ENCODE measurements around the gene ZEB2.

ZEB2 gene

GRCh38 chr2:144451443-144451842 is 68.5 kb downstream of the ZEB2 start:
- no peak for DNase-seq (ENCODE audit: low read depth)

GRCh38 chr2:144449028-144449406 is 70.9 kb downstream of the ZEB2 start:
- no peak for DNase-seq (ENCODE audit: low read depth)

DNA sequence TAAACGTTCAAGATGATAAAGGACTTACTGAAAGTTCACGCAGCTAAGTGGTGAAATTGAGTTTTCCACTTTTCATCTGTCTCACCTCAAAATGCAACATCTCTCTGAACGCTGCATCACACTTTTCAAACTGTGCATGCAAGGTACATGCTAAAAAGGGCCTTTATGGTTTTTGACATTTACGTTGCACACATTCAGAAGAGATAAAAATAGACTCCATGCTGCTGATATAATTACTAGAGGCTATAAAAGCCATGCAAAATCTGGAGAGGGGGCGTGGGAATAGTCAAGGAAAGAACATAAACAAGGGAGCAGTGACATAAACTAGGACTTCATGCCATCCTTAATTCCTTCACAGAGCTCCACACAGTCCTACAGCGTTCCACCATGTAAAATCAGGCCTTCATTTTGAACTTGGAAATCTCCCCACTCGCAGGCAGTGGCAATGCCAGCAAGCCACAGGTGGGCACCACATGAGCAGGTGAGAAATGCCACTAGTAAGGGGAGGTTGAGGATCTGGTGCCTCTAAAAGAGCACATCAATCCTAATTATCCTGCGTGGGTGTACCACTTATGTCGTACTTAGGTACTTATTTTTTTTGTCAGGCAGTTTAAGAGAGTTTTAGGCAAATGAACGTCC is 71.4 kb downstream of the ZEB2 start:
- no peak for DNase-seq (ENCODE audit: low read depth)

- no peak for DNase-seq (ENCODE audit: low read depth)
Measured at GRCh38 chr2:144447535-144447934, 72.4 kb downstream of the ZEB2 start.

- no peak for DNase-seq (ENCODE audit: low read depth)
Measured at GRCh38 chr2:144446136-144446535, 73.8 kb downstream of the ZEB2 start.

DNA sequence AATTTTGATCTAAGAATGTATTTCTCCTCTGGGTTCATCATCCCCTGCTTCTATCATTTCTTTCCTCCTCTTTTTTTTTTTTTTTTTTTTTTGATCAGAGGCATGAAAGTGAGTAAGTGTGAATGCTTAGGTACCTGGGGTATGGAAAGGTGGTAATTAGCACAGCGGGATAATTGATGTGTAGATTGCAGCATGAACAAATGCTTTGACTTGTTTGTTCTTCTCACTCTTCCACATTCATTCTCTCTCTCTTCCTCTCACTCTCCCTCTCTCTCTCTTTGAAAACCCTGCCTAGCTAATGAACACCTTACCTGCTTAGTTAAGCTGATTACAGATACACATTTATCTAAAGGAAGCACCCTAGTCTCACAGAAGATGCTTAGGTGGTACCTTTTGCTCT is 74.7 kb downstream of the ZEB2 start:
- DNase-seq (ENCODE audit: low read depth), result no peak

- no peak for DNase-seq (ENCODE audit: low read depth)
Measured at GRCh38 chr2:144443837-144444817, 75.8 kb downstream of the ZEB2 start.

DNA sequence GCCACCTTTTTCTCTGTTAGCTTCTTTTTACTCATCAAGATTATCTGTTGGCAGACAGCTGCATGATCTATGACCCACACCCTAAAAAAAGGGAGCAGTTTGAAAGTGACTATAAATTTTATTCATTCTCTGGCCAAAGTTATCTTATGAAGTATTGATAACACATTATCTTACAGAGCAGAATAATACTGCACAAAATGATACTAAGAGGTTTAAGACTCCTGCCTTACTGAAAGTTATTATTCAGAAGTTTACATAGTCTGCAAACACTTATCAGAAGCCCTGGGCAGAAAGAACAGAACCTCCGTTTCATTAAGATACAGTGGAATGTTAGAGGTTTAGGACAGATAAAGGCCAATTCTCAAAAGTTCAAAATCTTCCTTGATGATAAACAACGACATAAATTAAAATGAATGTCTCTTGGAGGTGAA is 78.2 kb downstream of the ZEB2 start:
- DNase-seq (ENCODE audit: low read depth), result no peak

DNA sequence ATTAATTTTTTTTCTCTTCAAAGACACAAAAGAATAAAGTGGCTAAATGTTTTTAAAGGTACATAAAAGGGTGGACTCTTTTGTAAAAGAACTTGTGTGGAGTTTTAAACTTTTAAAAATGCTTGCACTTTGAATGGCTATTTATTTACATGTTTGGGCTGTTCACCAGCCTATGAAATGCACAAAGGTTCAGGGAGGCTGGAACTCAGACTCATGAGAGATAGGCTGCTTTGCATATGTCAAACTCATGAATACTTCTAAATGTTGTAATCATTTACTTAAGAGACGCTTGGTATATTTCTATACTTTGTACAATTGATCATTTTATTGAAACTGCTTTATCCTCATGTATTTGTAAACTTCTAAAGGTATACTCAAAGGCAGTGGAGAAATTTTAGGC is 79.9 kb downstream of the ZEB2 start:
- no peak for DNase-seq (ENCODE audit: low read depth)

DNA sequence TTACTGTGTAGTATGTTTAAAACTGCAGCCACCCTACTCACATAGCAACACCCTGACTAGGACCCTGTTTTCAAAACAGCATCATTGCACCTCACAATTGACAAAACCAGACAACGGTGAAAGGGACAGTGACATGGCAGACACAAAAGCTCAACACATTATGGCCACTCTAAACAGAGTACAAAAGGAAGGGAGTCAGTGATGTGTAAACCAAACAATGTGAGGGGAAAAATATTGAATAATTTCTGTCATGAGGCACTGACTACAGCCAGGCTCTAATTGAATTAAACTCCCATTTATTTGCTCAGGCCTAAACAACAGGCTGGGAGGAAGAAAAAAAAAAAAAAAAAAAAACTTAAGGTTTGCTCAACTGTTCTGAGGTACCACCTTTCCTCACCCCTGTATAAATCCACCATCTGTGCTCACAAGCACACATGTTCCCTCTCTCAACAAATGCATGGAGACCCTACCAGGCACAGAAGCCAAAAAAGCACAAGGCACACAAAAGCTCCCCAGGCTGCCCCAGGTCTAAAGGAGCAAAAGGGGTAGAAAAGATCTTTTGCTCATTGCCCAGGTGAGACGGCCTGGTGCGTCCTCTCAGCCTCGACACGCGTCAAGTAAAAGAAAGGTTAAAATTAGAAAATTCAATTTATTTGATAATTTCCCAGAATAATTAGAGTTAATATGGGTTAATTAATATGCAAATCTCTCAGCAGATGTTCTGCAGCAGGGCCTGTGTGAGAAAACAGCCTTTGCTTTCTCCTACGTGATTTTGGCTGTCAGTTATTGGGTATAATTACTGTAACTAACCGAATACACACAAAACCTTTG is 80.9 kb downstream of the ZEB2 start:
- DNase-seq (ENCODE audit: low read depth), result no peak

DNA sequence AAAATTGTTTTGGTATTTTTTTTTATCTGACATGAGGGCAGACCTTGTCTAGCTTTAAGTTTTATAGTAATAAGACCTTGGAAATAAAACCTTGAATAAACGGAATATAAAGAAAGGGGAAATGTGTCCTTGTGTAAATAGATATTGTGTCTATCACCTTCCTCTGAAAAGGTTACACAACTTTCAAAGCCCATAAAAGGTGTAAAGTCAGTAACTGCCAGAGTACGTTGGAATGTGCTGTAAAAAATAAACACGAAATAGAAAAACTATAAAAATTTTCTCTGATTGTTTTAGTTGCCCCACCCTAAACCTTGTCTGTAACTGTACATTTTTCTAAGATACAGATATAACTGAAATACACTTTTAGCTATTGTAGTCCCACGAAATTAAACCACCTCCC is 82.3 kb downstream of the ZEB2 start:
- DNase-seq (ENCODE audit: low read depth), result no peak

DNA sequence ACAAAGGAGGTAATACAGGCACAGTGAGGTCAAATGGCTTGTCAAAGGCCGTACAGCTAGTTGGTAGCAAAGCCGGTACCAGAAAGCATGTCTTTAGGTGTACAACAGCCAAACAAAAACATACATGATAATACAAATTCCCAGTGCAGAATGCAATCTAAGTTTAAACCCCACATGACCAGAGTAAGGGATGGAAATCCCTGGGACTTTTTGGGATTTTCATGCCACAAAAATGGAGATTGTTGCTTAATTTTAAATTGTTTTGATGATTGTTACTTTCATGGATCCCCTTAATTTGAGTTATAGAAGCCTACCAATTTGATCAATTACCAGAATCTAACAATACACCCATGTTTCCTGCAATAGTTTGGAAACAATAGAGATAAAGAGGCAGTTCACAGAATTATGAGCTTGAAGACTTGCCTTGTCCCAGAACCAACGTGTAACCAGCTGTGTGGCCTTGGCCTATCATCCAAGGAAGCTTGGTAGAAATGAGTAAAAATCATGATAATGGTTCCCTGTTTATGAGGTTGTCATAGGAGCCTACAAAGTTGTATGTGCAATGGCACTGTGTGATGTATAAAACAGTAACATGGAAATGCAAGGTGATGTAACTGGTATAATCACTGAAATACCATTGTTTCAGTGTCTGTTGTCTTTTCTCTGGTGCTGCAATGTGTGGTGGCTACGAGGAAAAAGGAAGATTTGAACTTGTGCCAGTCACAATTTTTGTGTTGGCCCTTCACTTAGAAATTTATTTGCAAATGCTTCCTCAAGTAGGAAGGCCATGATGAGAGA is 85.3 kb downstream of the ZEB2 start:
- DNase-seq (ENCODE audit: low read depth), result no peak

DNA sequence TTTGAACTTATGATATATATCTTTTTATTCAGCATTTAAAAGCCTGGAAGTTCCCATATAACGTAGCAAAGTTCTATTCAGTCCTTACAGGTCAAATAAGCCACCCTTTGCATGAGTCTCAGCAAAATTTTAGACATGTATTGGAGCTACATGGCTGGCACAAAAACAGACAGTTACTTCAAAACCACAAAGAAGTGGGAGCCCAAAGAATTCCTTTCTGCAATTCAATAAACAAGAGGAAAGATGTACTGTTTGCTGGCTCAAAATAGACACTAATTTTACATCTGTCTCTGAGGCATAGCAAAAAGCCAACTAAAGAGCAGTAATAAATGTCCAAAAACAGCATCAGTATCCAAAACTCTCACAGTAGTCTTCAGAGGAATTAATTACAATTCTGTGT is 87.0 kb downstream of the ZEB2 start:
- no peak for DNase-seq (ENCODE audit: low read depth)

GRCh38 chr2:144431998-144432397 is 87.9 kb downstream of the ZEB2 start:
- DNase-seq (ENCODE audit: low read depth), result no peak

- no peak for DNase-seq (ENCODE audit: low read depth)
Measured at GRCh38 chr2:144431392-144431783, 88.5 kb downstream of the ZEB2 start.

DNA sequence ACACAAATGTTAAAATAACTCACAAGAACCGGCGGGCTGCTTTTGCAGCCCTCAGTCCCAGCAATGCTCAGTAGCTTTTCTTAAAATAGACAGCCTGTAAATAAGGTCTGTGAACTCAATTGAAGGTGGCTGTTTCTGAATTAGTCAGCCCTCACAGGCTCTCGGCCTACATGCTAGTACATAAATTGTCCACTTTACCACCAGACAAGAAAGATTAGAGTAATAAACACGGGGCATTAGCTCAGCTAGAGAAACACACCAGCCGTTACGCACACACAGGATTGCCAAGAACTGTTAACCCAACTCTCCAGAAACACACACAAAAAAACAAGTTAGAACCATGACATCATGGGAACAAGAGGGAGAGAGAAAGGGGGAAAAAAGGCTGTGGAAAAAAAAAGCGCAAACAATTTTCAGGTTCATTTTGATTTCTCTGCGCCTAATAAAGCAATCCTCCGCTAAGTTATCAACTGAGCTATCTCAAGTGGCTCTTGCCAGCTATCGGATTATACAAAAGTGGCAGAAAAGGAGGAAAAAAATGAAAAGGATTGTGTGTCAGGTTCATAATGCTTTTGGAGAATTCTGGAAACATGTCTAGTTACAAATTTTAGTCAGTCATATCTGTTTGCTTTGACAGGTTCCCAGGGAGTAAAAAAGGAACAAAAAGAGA is 89.1 kb downstream of the ZEB2 start:
- no peak for DNase-seq (ENCODE audit: low read depth)

GRCh38 chr2:144429396-144430112 is 90.4 kb downstream of the ZEB2 start:
- DNase-seq (ENCODE audit: low read depth), result no peak

DNA sequence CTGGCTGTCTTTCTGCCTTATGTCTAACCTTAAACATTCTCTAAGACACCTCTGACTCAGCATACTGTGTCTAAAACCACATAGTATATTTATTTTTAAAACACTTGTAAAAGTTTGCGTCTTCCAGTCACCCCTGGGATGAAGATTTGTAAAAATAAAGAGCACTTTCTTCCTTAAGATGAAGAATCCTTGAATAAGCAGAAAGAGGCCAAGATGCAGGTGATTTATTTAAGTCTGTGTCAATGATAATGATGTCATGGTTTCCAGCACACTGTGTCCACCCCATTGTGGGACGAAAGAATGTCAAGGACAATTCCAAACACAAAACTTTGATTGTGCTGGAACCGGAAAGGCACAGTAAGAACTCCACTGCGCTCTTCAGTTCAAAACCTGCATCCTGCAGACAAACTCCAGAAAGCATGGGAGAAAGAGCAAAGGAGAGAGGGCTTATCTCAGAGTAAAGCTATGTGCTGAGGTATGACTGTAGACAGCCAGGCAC is 92.9 kb downstream of the ZEB2 start:
- no peak for DNase-seq (ENCODE audit: low read depth)

- no peak for DNase-seq (ENCODE audit: low read depth)
Measured at GRCh38 chr2:144426355-144426754, 93.6 kb downstream of the ZEB2 start.

GRCh38 chr2:144424559-144425240 is 95.2 kb downstream of the ZEB2 start:
- DNase-seq (ENCODE audit: low read depth), result no peak
